ENCODE data around the gene TCIRG1. TPM values are rescaled to one million over a fixed set of nuclear protein-coding genes. Genes with fewer than 3 reads are reported as not detected.
A peak's percentile ranks its signal among the peaks of the same experiment; 100 is the strongest.

Gene TCIRG1
- total RNA-seq, 2 experiments from 2014 or later = 129 to 138 TPM

DNA sequence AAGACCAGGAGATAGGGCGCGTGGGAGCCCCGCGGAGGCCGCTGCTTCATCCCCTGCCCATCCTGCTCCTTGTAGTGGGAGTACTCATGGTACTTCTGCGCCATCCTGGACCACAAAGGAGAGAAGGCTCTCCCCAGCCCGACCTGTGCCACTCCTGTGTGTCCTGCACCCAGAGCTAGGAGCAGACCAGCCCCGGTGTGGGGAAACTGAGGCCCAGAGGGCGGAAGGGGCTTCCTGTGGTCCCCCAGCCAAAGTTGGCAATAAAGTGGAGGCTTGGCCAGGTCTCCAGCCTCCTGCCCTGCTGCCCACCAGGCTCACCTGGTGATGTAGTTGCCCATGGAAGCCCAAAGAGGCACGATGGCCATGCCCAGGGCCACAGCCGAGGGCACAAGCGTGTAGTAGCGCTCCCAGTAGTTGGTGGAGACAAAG is 39.6 kb upstream of the TCIRG1 start:
- intact Hi-C loops (cut with micrococcal nuclease) = no loop called here
- DNase-seq = no peak
- Mint-ChIP-seq H3K4me3 (no peak overlapping the region), H3K4me1 (ENCODE audit: low read depth) (peaks cover 25% of the 10 kb centered on the region), H3K27ac (no peak overlapping the region), H3K27me3 (no peaks in the 10 kb centered on the region), H3K9me3 (no peaks in the 10 kb centered on the region), H3K36me3 (ENCODE audit: low read depth) (no peaks in the 10 kb centered on the region)
- ATAC-seq = no peak
- ChIA-PET CTCF (no interaction called here), POLR2A (no interaction called here)
- TF ChIP-seq, protein P1, sequence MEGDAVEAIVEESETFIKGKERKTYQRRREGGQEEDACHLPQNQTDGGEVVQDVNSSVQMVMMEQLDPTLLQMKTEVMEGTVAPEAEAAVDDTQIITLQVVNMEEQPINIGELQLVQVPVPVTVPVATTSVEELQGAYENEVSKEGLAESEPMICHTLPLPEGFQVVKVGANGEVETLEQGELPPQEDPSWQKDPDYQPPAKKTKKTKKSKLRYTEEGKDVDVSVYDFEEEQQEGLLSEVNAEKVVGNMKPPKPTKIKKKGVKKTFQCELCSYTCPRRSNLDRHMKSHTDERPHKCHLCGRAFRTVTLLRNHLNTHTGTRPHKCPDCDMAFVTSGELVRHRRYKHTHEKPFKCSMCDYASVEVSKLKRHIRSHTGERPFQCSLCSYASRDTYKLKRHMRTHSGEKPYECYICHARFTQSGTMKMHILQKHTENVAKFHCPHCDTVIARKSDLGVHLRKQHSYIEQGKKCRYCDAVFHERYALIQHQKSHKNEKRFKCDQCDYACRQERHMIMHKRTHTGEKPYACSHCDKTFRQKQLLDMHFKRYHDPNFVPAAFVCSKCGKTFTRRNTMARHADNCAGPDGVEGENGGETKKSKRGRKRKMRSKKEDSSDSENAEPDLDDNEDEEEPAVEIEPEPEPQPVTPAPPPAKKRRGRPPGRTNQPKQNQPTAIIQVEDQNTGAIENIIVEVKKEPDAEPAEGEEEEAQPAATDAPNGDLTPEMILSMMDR (IDR thresholded peaks at IDR 0.05) = no peak

DNA sequence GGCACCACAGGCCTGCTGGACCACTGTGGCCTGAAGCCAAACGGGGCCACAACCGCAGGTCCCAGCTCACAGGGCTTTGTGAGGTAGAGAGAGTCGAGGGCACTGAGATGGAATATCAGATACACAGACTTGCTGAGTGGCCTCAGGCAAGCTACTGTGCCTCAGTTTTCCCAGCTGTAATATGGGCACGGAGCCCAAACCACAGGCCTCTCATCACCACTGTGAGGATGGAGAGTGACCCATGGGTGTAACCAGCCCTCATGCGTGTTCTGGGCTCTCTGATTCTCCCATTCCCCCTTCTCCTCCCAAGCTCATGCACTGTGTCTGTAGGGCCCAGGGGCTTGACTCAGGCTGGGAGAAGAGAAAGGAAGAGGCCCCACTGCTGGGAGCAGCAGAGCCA is 39.1 kb upstream of the TCIRG1 start:
- no peak overlapping the region for H3K4me3 Mint-ChIP-seq
- H3K27ac Mint-ChIP-seq = no peak overlapping the region
- H3K4me1 Mint-ChIP-seq (ENCODE audit: low read depth) = peaks cover 27% of the 10 kb centered on the region
- POLR2A ChIA-PET = no interaction called here
- TF ChIP-seq, protein P1 (IDR thresholded peaks at IDR 0.05) = no peak
- CTCF ChIA-PET = no interaction called here
- no peaks in the 10 kb centered on the region for H3K27me3 Mint-ChIP-seq
- intact Hi-C loops (cut with micrococcal nuclease) = loop anchor here (10.0 kb wide), 1 partner anchor 205 kb away; no protein-coding TSS in a partner anchor
- no peaks in the 10 kb centered on the region for H3K36me3 Mint-ChIP-seq (ENCODE audit: low read depth)
- no peaks in the 10 kb centered on the region for H3K9me3 Mint-ChIP-seq
- ATAC-seq (no peak), DNase-seq (no peak)

DNA sequence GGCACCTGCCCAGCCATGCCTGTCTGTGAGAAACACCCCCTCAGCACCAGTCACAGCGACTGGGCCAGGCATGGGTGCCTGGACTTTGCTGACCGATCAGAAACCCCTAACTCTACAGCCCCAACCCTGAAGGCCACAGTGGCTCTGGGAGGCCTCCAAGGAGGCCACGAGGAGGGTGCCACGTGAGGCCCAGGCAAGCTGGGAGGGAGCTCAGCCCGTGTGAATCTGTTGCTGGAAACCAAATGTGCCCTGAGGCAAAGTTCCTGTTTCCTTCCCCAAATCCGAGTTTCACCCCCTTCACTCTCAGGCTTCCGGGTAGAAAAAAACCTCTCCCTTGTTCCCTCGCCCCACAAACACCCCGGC is 36.3 kb upstream of the TCIRG1 start:
- H3K9me3 Mint-ChIP-seq = no peaks in the 10 kb centered on the region
- no peaks in the 10 kb centered on the region for H3K27me3 Mint-ChIP-seq
- H3K4me3 Mint-ChIP-seq = peak overlapping the region; percentile 66
- ATAC-seq = no peak
- H3K27ac Mint-ChIP-seq = peak overlapping the region; percentile 13
- DNase-seq = no peak
- POLR2A ChIA-PET = interaction anchor here (1.1 kb wide), 1 partner anchor 28 kb away, joined by 3 read pairs; the partner anchor contains the start of gene NDUFS8
- no peaks in the 10 kb centered on the region for H3K36me3 Mint-ChIP-seq (ENCODE audit: low read depth)
- H3K4me1 Mint-ChIP-seq (ENCODE audit: low read depth) = peaks cover 21% of the 10 kb centered on the region
- intact Hi-C loops (cut with micrococcal nuclease) = loop anchor here (10.0 kb wide), 1 partner anchor 202 kb away; no protein-coding TSS in a partner anchor
- TF ChIP-seq, protein P1 (IDR thresholded peaks at IDR 0.05) = no peak
- CTCF ChIA-PET = interaction anchor here (3.6 kb wide), 1 partner anchor 47 kb away, joined by 11 read pairs; no protein-coding TSS in a partner anchor

DNA sequence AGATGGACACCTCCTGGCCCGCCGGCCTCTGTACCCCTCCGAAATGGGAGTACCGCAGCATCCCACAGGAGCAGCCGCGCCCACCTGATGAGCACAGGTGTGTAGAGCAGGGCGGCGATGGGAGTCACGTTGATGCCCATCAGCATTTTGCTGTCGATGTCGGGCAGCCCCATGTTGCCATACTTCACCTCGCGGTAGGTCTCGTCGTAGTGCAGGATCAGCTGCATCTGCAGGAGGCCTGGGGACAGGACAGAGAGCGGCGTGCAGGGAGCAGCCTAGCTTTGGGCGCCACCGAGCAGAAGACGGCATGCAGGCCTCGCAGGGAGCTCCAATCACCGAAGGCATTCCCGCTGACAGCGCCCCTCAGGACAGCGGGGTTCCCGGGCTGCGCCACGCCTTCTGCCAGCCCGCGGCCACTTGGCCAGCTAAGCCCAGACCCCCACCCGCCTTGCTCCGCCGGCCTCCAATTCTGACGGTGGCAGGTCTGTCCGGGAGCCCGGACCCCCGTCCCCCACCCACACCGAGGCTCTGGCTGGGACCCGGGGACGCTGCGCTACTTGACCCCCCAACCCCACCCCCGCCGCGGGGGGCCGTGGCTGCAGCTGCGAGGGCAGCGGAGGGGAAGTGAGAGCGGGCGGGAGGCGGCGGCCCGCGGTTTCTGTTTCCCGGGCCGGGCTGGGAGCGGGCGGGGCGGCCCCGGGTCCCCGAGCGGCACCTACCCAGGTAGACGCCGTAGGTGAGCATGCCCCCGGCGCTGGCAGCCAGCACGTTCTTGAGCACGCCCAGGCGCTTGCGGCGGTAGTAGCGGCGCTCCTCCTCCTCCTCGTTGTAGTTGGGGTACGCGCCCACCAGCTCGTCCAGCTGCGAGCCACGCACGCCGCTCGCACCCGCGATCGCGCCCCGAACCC is 35.6 kb upstream of the TCIRG1 start:
- H3K4me3 Mint-ChIP-seq = peak overlapping the region; percentile 66
- peak; percentile 67 for DNase-seq

More for the DNA sequence above, 35.6 kb upstream of the TCIRG1 start:
- intact Hi-C loops (cut with micrococcal nuclease) = loop anchor here (10.0 kb wide), 1 partner anchor 202 kb away; no protein-coding TSS in a partner anchor
- no peaks in the 10 kb centered on the region for H3K27me3 Mint-ChIP-seq
- peak overlapping the region; percentile 13 for H3K27ac Mint-ChIP-seq
- TF ChIP-seq, protein P1 (IDR thresholded peaks at IDR 0.05) = no peak
- H3K9me3 Mint-ChIP-seq = no peaks in the 10 kb centered on the region
- H3K36me3 Mint-ChIP-seq (ENCODE audit: low read depth) = no peaks in the 10 kb centered on the region
- peak; percentile 57 for ATAC-seq
- POLR2A ChIA-PET = interaction anchor here (1.1 to 1.9 kb wide), 3 partner anchors 9 to 35 kb away, joined by 3 to 5 read pairs (median 3); partner anchors contain the start of gene NDUFS8
- CTCF ChIA-PET = interaction anchor here (0.8 to 3.6 kb wide), 2 partner anchors 9 to 48 kb away, joined by 3 to 11 read pairs; no protein-coding TSS in a partner anchor
- H3K4me1 Mint-ChIP-seq (ENCODE audit: low read depth) = peaks cover 16% of the 10 kb centered on the region
